Right lobe of liver (tissue), 4 donors: ENCODE measurements around the gene WNK1.

Experiments used
- POLR2A ChIP-seq: fragments of 450-650 bp; IDR thresholded peaks from one replicate; pipeline ENCODE4 v1.6.1; 2017; ENCODE audit warnings: antibody characterized with exemption, mild to moderate bottlenecking
- TF ChIP-seq, protein P1 (sequence below), 4 donors: fragments of 200-600 bp in 3 of 4; fragments of 450-650 bp in 1 of 4; IDR thresholded peaks; one replicate each; pipeline versions ENCODE4 v1.5.1 to v1.8.0; 2016 to 2022; ENCODE audit warnings: antibody characterized with exemption in 4 of 4, mild to moderate bottlenecking in 2 of 4
- donor health status: DM: no; HTN: no; CAD: no.
- donor health status: DM: no; HTN: no; CAD: no.
- donor health status: DM: no; HTN: yes; CAD: no.

DNA sequence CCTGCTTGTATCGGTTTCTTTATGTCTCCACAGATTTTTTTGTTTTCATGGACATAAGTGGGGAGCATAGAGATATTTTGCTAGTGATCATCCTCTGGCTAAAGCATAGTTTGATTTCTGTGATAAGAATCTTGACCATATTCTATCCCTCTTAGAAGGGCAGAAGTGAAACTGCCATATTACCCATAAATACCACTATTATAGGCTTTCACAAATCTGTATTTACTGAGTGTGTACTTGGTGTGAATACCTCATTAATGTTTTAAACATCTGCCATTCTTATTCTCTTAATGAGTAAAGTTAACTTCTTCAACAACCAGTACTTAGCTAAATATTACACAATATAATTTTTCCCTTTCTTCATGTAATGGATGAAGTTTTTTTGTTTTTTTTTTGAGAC is 16.1 kb downstream of the WNK1 start:
- TF ChIP-seq, protein P1, sequence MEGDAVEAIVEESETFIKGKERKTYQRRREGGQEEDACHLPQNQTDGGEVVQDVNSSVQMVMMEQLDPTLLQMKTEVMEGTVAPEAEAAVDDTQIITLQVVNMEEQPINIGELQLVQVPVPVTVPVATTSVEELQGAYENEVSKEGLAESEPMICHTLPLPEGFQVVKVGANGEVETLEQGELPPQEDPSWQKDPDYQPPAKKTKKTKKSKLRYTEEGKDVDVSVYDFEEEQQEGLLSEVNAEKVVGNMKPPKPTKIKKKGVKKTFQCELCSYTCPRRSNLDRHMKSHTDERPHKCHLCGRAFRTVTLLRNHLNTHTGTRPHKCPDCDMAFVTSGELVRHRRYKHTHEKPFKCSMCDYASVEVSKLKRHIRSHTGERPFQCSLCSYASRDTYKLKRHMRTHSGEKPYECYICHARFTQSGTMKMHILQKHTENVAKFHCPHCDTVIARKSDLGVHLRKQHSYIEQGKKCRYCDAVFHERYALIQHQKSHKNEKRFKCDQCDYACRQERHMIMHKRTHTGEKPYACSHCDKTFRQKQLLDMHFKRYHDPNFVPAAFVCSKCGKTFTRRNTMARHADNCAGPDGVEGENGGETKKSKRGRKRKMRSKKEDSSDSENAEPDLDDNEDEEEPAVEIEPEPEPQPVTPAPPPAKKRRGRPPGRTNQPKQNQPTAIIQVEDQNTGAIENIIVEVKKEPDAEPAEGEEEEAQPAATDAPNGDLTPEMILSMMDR (IDR thresholded peaks at IDR 0.05), result no peak
- no peak for TF ChIP-seq POLR2A
